ENCODE measurements around the gene ELP1. TPM values are rescaled to one million over a fixed set of nuclear protein-coding genes. Genes with fewer than 3 reads are reported as not detected.
"Not testable (repeated sequence)": the region's sequence is repeated elsewhere in the genome, so short reads cannot be mapped to it uniquely, and the experiment has no call there.

Gene ELP1
- total and polyA plus RNA-seq, 4 donors, result 8.0 to 39.3 (median 16.4) TPM

DNA sequence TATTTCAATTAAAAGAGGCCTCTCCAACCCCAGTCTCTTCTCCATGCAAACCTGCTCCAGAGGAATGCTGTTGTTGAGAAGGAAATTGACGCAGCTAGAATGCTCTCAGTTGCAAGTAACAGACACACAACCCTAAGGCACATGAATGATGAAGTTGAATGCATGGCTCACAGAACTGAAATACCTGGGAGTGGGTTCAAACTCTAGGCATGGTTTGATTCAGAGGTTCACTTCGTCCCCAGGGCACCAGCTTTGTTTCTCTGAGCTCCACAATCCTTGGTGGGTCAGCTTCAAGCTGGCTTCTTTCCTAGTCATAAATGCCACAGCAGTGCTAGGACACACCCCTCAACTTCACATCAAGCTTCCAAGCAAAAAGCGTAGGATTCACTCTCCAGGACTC lies 82.8 kb downstream of the ELP1 start:
- Histone ChIP-seq H3K9ac (ENCODE audit: insufficient read depth in 1 of 2, low read length in 2 of 2) (no peak overlapping the region), H3K9me3 (ENCODE audit: control insufficient read depth in 4 of 4, insufficient read depth in 3 of 4, low read length in 3 of 4) (no peaks in the 10 kb centered on the region), H3K27ac (ENCODE audit: low read depth in 1 of 2, low read length in 1 of 2) (no peak overlapping the region), H3K36me3 (ENCODE audit: control insufficient read depth in 4 of 4, insufficient read depth in 4 of 4, low read length in 4 of 4) (no peaks in the 10 kb centered on the region), H3K4me1 (ENCODE audit: control insufficient read depth in 5 of 5, insufficient read depth in 5 of 5, low read length in 5 of 5) (no peaks in the 10 kb centered on the region), H3K27me3 (ENCODE audit: control insufficient read depth in 3 of 3, insufficient read depth in 3 of 3, low read length in 2 of 3) (peaks cover 0 to 3% (median 0%) of the 10 kb centered on the region in 3 donors), H3K4me3 (no peak overlapping the region)
- no peak for TF ChIP-seq CTCF (IDR thresholded peaks at IDR 0.05; ENCODE audit: control extremely low read depth, extremely low read depth)
- no peak for ATAC-seq (ENCODE audit: insufficient read depth, low FRiP score)
- 88 to 92% methylated on average over 3 of the region's 3 CpGs for WGBS, 2 donors
- DNase-seq, result no peak

- H3K27me3 ChIP-seq (ENCODE audit: control insufficient read depth in 3 of 3, insufficient read depth in 3 of 3, low read length in 2 of 3), result peaks cover 0 to 3% (median 0%) of the 10 kb centered on the region in 3 donors
- no peaks in the 10 kb centered on the region for H3K4me1 ChIP-seq (ENCODE audit: control insufficient read depth in 5 of 5, insufficient read depth in 5 of 5, low read length in 5 of 5)
- no peak overlapping the region for H3K9ac ChIP-seq (ENCODE audit: insufficient read depth in 1 of 2, low read length in 2 of 2)
- no peaks in the 10 kb centered on the region for H3K9me3 ChIP-seq (ENCODE audit: control insufficient read depth in 4 of 4, insufficient read depth in 3 of 4, low read length in 3 of 4)
- 94 to 99% methylated on average over 3 of the region's 3 CpGs for WGBS, 2 donors
- TF ChIP-seq CTCF (IDR thresholded peaks at IDR 0.05; ENCODE audit: control extremely low read depth, extremely low read depth), result no peak
- H3K27ac ChIP-seq (ENCODE audit: low read depth in 1 of 2, low read length in 1 of 2), result no peak overlapping the region
- DNase-seq (peak in 2 of 3 donors; percentile 8 to 46), ATAC-seq (ENCODE audit: insufficient read depth, low FRiP score) (no peak)
- H3K36me3 ChIP-seq (ENCODE audit: control insufficient read depth in 4 of 4, insufficient read depth in 4 of 4, low read length in 4 of 4), result no peaks in the 10 kb centered on the region
- no peak overlapping the region for H3K4me3 ChIP-seq
Observed at GRCh38 chr9:108850293-108850897, 83.5 kb downstream of the ELP1 start.

DNA sequence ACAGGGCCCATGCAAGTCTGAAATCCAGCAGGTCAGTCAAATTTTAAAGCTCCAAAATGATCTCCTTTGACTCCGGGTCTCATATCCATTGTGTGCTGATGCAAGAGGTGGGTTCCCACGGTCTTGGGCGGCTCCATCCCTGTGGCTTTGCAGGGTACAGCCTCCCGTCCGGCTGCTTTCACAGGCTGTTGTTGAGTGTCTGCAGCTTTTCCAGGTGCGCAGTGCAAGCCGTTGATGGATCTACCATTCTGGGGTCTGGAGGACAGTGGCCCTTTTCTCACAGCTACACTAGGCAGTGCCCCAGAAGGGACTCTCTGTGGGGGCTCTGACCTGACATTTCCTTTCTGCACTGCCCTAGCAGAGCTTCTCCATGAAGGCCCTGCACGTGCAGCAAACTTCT lies 85.6 kb downstream of the ELP1 start:
- not testable (repeated sequence) for H3K9me3 ChIP-seq (ENCODE audit: control insufficient read depth in 4 of 4, insufficient read depth in 3 of 4, low read length in 3 of 4); H3K4me1 ChIP-seq (ENCODE audit: control insufficient read depth in 5 of 5, insufficient read depth in 5 of 5, low read length in 5 of 5); H3K9ac ChIP-seq (ENCODE audit: insufficient read depth in 1 of 2, low read length in 2 of 2); H3K27ac ChIP-seq (ENCODE audit: low read depth in 1 of 2, low read length in 1 of 2); H3K36me3 ChIP-seq (ENCODE audit: control insufficient read depth in 4 of 4, insufficient read depth in 4 of 4, low read length in 4 of 4); H3K4me3 ChIP-seq; DNase-seq; H3K27me3 ChIP-seq (ENCODE audit: control insufficient read depth in 3 of 3, insufficient read depth in 3 of 3, low read length in 2 of 3); ATAC-seq (ENCODE audit: insufficient read depth, low FRiP score)
- WGBS, 2 donors, result 94 to 97% methylated on average over 8 of the region's 8 CpGs

- ATAC-seq (ENCODE audit: insufficient read depth, low FRiP score) (no peak), DNase-seq (no peak)
- TF ChIP-seq CTCF (IDR thresholded peaks at IDR 0.05; ENCODE audit: control extremely low read depth, extremely low read depth), result no peak
- H3K36me3 ChIP-seq (ENCODE audit: control insufficient read depth in 4 of 4, insufficient read depth in 4 of 4, low read length in 4 of 4), result no peaks in the 10 kb centered on the region
- H3K9me3 ChIP-seq (ENCODE audit: control insufficient read depth in 4 of 4, insufficient read depth in 3 of 4, low read length in 3 of 4), result no peaks in the 10 kb centered on the region
- H3K4me1 ChIP-seq (ENCODE audit: control insufficient read depth in 5 of 5, insufficient read depth in 5 of 5, low read length in 5 of 5), result no peaks in the 10 kb centered on the region
- no peak overlapping the region for H3K27ac ChIP-seq (ENCODE audit: low read depth in 1 of 2, low read length in 1 of 2)
- H3K27me3 ChIP-seq (ENCODE audit: control insufficient read depth in 3 of 3, insufficient read depth in 3 of 3, low read length in 2 of 3), result no peaks in the 10 kb centered on the region
- no peak overlapping the region for H3K4me3 ChIP-seq
- no peak overlapping the region for H3K9ac ChIP-seq (ENCODE audit: insufficient read depth in 1 of 2, low read length in 2 of 2)
- 94% methylated on average over 2 of the region's 2 CpGs for WGBS, 2 donors
Observed at GRCh38 chr9:108845947-108846346, 88.0 kb downstream of the ELP1 start.

All from lung (tissue), 12 donors.